Measurements from ENCODE around the gene KAZN.

The KAZN gene

GRCh38 chr1:14598498-14599182 lies at the start of gene KAZN:
Gene KAZN, plus strand, starts transcription at chr1:14598685.
- Histone ChIP-seq H3K36me3 (ENCODE audit: control insufficient read depth, insufficient read depth, low read length) (no peaks in the 10 kb centered on the region), H3K4me1 (ENCODE audit: control insufficient read depth, insufficient read depth, low read length) (peaks cover 44% of the 10 kb centered on the region), H3K4me3 (ENCODE audit: low read depth, low read length) (peak within 1 kb of the TSS; percentile 75), H3K9me3 (ENCODE audit: control insufficient read depth, insufficient read depth, low read length) (no peaks in the 10 kb centered on the region), H3K9ac (ENCODE audit: low read depth, low read length) (peak within 1 kb of the TSS; percentile 68), H3K27me3 (ENCODE audit: control insufficient read depth, insufficient read depth, low read length) (peaks cover 20% of the 10 kb centered on the region)

- Histone ChIP-seq H3K27me3 (ENCODE audit: control insufficient read depth, insufficient read depth, low read length) (peaks cover 3% of the 10 kb centered on the region), H3K4me1 (ENCODE audit: control insufficient read depth, insufficient read depth, low read length) (peaks cover 3% of the 10 kb centered on the region), H3K9me3 (ENCODE audit: control insufficient read depth, insufficient read depth, low read length) (no peaks in the 10 kb centered on the region), H3K36me3 (ENCODE audit: control insufficient read depth, insufficient read depth, low read length) (no peaks in the 10 kb centered on the region), H3K9ac (ENCODE audit: low read depth, low read length) (no peak overlapping the region), H3K4me3 (ENCODE audit: low read depth, low read length) (no peak overlapping the region)
These were observed 48.4 kb upstream of the KAZN start for GRCh38 chr1:14549897-14550620.

GRCh38 chr1:14551386-14551785 lies 47.1 kb upstream of the KAZN start:
- H3K9me3 ChIP-seq (ENCODE audit: control insufficient read depth, insufficient read depth, low read length) = no peaks in the 10 kb centered on the region
- no peak overlapping the region for H3K4me3 ChIP-seq (ENCODE audit: low read depth, low read length)
- no peak overlapping the region for H3K9ac ChIP-seq (ENCODE audit: low read depth, low read length)
- peaks cover 3% of the 10 kb centered on the region for H3K4me1 ChIP-seq (ENCODE audit: control insufficient read depth, insufficient read depth, low read length)
- H3K36me3 ChIP-seq (ENCODE audit: control insufficient read depth, insufficient read depth, low read length) = no peaks in the 10 kb centered on the region
- peaks cover 3% of the 10 kb centered on the region for H3K27me3 ChIP-seq (ENCODE audit: control insufficient read depth, insufficient read depth, low read length)

GRCh38 chr1:14552246-14552965 lies 46.1 kb upstream of the KAZN start:
- Histone ChIP-seq H3K9me3 (ENCODE audit: control insufficient read depth, insufficient read depth, low read length) (no peaks in the 10 kb centered on the region), H3K4me1 (ENCODE audit: control insufficient read depth, insufficient read depth, low read length) (peaks cover 3% of the 10 kb centered on the region), H3K27me3 (ENCODE audit: control insufficient read depth, insufficient read depth, low read length) (peaks cover 3% of the 10 kb centered on the region), H3K9ac (ENCODE audit: low read depth, low read length) (no peak overlapping the region), H3K36me3 (ENCODE audit: control insufficient read depth, insufficient read depth, low read length) (no peaks in the 10 kb centered on the region), H3K4me3 (ENCODE audit: low read depth, low read length) (no peak overlapping the region)

GRCh38 chr1:14553711-14554110 lies 44.8 kb upstream of the KAZN start:
- Histone ChIP-seq H3K27me3 (ENCODE audit: control insufficient read depth, insufficient read depth, low read length) (peaks cover 3% of the 10 kb centered on the region), H3K9ac (ENCODE audit: low read depth, low read length) (no peak overlapping the region), H3K4me1 (ENCODE audit: control insufficient read depth, insufficient read depth, low read length) (peaks cover 3% of the 10 kb centered on the region), H3K9me3 (ENCODE audit: control insufficient read depth, insufficient read depth, low read length) (no peaks in the 10 kb centered on the region), H3K4me3 (ENCODE audit: low read depth, low read length) (no peak overlapping the region), H3K36me3 (ENCODE audit: control insufficient read depth, insufficient read depth, low read length) (no peaks in the 10 kb centered on the region)

GRCh38 chr1:14555091-14555490 lies 43.4 kb upstream of the KAZN start:
- no peaks in the 10 kb centered on the region for H3K36me3 ChIP-seq (ENCODE audit: control insufficient read depth, insufficient read depth, low read length)
- H3K9me3 ChIP-seq (ENCODE audit: control insufficient read depth, insufficient read depth, low read length) = no peaks in the 10 kb centered on the region
- H3K27me3 ChIP-seq (ENCODE audit: control insufficient read depth, insufficient read depth, low read length) = peaks cover 5% of the 10 kb centered on the region
- no peaks in the 10 kb centered on the region for H3K4me1 ChIP-seq (ENCODE audit: control insufficient read depth, insufficient read depth, low read length)
- no peak overlapping the region for H3K9ac ChIP-seq (ENCODE audit: low read depth, low read length)
- no peak overlapping the region for H3K4me3 ChIP-seq (ENCODE audit: low read depth, low read length)

- peaks cover 2% of the 10 kb centered on the region for H3K27me3 ChIP-seq (ENCODE audit: control insufficient read depth, insufficient read depth, low read length)
- no peak overlapping the region for H3K4me3 ChIP-seq (ENCODE audit: low read depth, low read length)
- no peak overlapping the region for H3K9ac ChIP-seq (ENCODE audit: low read depth, low read length)
- no peaks in the 10 kb centered on the region for H3K9me3 ChIP-seq (ENCODE audit: control insufficient read depth, insufficient read depth, low read length)
- H3K4me1 ChIP-seq (ENCODE audit: control insufficient read depth, insufficient read depth, low read length) = no peaks in the 10 kb centered on the region
- no peaks in the 10 kb centered on the region for H3K36me3 ChIP-seq (ENCODE audit: control insufficient read depth, insufficient read depth, low read length)
These were observed 37.3 kb upstream of the KAZN start for GRCh38 chr1:14561014-14561693.

- H3K4me3 ChIP-seq (ENCODE audit: low read depth, low read length) = no peak overlapping the region
- no peaks in the 10 kb centered on the region for H3K36me3 ChIP-seq (ENCODE audit: control insufficient read depth, insufficient read depth, low read length)
- no peaks in the 10 kb centered on the region for H3K9me3 ChIP-seq (ENCODE audit: control insufficient read depth, insufficient read depth, low read length)
- H3K4me1 ChIP-seq (ENCODE audit: control insufficient read depth, insufficient read depth, low read length) = no peaks in the 10 kb centered on the region
- H3K9ac ChIP-seq (ENCODE audit: low read depth, low read length) = no peak overlapping the region
- no peaks in the 10 kb centered on the region for H3K27me3 ChIP-seq (ENCODE audit: control insufficient read depth, insufficient read depth, low read length)
These were observed 33.4 kb upstream of the KAZN start for GRCh38 chr1:14565090-14565489.

GRCh38 chr1:14567056-14567455 lies 31.4 kb upstream of the KAZN start:
- Histone ChIP-seq H3K27me3 (ENCODE audit: control insufficient read depth, insufficient read depth, low read length) (no peaks in the 10 kb centered on the region), H3K4me1 (ENCODE audit: control insufficient read depth, insufficient read depth, low read length) (no peaks in the 10 kb centered on the region), H3K9ac (ENCODE audit: low read depth, low read length) (no peak overlapping the region), H3K36me3 (ENCODE audit: control insufficient read depth, insufficient read depth, low read length) (no peaks in the 10 kb centered on the region), H3K9me3 (ENCODE audit: control insufficient read depth, insufficient read depth, low read length) (no peaks in the 10 kb centered on the region), H3K4me3 (ENCODE audit: low read depth, low read length) (no peak overlapping the region)

GRCh38 chr1:14567903-14568302 lies 30.6 kb upstream of the KAZN start:
- no peak overlapping the region for H3K9ac ChIP-seq (ENCODE audit: low read depth, low read length)
- H3K4me3 ChIP-seq (ENCODE audit: low read depth, low read length) = no peak overlapping the region

GRCh38 chr1:14568716-14569355 lies 29.6 kb upstream of the KAZN start:
- Histone ChIP-seq H3K27me3 (ENCODE audit: control insufficient read depth, insufficient read depth, low read length) (no peaks in the 10 kb centered on the region), H3K4me1 (ENCODE audit: control insufficient read depth, insufficient read depth, low read length) (no peaks in the 10 kb centered on the region), H3K4me3 (ENCODE audit: low read depth, low read length) (no peak overlapping the region), H3K9me3 (ENCODE audit: control insufficient read depth, insufficient read depth, low read length) (no peaks in the 10 kb centered on the region), H3K9ac (ENCODE audit: low read depth, low read length) (no peak overlapping the region), H3K36me3 (ENCODE audit: control insufficient read depth, insufficient read depth, low read length) (no peaks in the 10 kb centered on the region)

More at GRCh38 chr1:14567903-14568302, 30.6 kb upstream of the KAZN start:
- H3K4me1 ChIP-seq (ENCODE audit: control insufficient read depth, insufficient read depth, low read length) = no peaks in the 10 kb centered on the region
- H3K9me3 ChIP-seq (ENCODE audit: control insufficient read depth, insufficient read depth, low read length) = no peaks in the 10 kb centered on the region
- H3K36me3 ChIP-seq (ENCODE audit: control insufficient read depth, insufficient read depth, low read length) = no peaks in the 10 kb centered on the region
- H3K27me3 ChIP-seq (ENCODE audit: control insufficient read depth, insufficient read depth, low read length) = no peaks in the 10 kb centered on the region
